CD4-positive, alpha-beta T cell treated with Interleukin-6 at 100 ng/mL for 8 hours (primary cell): ENCODE results near the gene CSRP1.
"Not testable (repeated sequence)": the region's sequence is repeated elsewhere in the genome, so short reads cannot be mapped to it uniquely, and the experiment has no call there.

Experiments used
- DNase-seq: peaks from one replicate; pipeline ENCODE4 v3.0.0-alpha.2; 2020; ENCODE audit warnings: mixed read lengths, low spot score

CSRP1 gene

DNA sequence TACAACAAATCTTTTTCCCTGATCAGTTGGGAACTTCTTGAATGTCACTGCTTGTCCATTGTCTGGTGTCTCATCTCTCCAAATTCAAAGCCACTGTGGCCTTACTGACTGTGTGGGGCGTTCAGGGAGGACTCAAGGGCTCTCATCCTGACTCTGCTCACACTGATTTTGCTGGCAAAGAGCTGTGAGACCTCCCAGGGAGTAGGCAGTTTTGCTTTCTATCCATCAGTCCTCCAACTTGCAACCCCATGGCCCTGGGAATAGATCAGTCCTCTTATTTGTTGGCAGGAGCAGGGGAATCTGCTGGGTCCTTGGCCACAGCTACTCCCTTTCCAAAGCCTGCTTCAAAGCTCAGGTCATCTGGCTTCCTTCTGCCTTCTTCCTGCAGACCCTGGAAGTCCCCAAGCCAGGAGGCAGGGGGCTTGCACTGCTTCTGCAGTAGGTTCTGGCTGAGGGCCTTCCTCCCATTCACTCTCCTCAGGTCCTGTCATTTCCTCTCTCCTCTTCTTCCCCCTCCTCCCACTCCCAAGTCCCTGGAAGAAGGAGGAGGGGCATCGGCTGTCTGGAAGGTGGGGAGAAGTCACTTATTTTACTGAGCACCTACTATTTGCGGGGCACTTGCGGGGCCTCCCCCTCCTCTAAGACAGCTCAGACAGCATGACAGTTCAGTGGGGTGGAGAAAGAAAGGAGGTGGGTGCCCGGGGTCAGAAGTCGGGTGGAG is 31.1 kb upstream of the CSRP1 start:
- no peak for DNase-seq

DNA sequence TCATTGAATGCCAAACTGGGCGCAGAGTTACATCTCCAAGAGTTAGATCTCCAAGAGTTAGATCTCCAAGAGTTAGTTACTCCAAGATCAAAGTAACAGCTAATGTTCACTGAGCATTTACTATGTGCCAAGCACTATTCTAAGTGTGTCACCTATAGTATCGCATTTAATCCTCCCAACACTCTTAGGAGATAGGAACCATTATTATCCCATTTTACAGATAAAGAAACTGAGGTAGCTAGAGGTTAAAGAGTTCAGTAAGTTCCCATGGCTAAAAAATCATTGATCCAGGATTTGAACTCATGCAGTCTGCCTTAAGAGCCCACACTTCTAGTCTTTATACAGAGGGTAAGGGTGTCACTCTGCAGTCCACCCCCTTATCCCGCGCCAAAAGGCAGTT is 30.5 kb upstream of the CSRP1 start:
- DNase-seq: no peak

DNA sequence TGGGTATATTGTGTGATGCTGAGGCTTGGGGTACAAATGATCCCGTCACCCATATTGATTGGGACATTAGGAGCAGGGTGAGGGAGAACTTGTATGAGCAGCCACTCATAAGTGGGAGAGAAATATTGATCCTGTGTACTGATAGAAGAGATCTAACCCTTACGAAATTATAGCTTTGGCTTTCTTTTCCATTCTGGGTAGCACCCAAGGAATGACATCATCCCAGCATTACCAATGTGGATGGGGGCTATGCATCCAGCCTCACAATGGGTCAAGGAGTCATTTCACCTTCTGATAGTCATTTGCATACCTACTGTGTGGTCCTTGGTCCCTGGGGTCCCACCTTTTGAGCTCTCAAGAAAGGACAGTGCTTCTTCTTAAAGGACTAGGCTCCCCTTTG is 30.1 kb upstream of the CSRP1 start:
- DNase-seq: no peak

DNA sequence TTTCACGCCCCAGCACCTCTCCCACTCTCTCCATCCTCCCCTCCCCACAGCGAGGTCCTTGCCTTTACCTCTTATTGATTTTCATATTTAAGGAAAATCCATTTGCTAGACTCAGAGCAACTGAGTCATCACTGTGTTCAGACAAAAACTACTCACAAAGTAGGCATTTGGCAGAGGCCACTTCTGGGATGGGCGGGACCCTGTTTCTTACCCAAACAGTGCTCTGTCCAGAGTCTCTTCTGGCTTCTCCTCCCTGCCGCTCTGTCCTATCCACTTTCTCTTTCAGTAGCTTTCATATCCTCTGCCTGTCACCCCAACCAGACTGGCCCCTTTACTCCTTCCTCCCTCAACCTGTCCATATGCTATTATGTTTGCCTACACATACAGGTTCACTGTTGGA is 29.6 kb upstream of the CSRP1 start:
- no peak for DNase-seq

DNA sequence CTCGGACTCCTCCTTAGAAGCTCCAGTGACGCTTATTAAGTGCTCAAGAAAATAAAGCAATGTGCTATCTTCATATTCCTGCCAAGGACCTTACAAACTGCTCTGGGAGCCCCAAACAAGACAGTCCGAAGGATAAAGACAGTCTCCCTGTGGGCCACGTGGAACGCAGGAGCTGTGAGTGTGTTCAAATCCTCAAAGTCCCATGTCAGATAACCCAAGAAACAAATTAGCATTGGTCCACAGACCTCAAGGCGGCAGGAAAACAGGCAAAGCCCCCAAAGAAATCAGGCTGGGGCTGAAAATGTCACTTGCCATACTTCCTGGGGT is 29.0 kb upstream of the CSRP1 start:
- no peak for DNase-seq

DNA sequence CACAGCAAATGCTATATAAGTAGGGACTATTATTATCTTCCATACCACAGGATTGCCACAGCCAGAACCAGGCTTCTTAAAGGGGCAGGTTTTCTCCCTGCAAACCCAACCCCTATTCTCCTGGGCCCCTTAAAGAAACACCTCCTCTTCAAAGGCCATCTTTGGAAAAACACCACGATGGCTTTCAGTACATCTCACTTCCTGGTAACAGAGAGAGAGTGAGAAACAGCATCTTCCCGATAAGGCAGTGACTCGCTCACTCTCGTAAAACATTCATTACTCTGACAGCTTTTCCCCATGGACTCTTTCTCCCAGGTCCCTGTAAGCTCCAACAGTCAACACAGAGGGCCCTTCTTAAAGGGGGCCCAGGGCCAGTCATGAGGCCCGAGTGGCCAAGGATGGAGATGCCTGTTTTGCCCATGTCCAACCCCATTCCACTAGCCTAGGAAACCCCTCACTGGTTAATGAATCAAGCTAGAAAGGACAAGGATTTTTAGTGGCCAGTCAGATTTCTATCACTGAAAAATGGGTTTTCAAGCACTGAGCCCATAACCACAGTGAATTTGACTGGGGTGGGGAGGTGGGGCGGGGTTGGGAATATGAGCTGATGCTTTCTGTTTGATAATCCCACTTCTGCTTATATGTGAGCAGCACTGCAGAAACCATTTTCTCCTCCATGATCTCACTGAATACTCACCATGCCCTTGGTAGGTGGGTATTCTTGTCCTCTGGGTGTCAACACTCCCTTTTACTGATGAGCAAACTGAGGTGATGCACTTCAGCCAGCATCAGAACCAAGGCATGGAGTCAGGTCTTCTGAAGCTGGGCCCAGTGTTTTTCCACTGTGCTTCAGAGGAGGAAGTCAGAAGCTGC is 28.4 kb upstream of the CSRP1 start:
- DNase-seq: no peak

DNA sequence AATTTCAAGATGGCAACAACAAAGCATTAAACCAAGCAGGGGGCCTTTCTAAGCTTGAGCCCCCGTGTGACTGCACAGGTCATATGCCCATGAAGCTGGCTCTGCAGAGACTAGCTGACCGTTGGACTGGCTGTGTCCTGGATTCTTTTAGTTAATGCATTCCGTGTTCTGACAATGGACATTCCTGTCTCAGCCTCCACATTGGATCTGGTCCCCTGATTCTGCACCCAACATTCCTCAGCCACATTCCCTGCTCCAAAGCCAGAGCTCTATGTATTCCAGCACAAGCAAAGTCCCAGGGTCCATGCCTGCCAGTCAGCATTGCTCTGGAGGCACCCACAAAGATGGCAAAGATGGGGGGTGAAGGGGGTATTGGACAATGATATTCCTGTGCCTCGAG is 26.9 kb upstream of the CSRP1 start:
- no peak for DNase-seq

DNA sequence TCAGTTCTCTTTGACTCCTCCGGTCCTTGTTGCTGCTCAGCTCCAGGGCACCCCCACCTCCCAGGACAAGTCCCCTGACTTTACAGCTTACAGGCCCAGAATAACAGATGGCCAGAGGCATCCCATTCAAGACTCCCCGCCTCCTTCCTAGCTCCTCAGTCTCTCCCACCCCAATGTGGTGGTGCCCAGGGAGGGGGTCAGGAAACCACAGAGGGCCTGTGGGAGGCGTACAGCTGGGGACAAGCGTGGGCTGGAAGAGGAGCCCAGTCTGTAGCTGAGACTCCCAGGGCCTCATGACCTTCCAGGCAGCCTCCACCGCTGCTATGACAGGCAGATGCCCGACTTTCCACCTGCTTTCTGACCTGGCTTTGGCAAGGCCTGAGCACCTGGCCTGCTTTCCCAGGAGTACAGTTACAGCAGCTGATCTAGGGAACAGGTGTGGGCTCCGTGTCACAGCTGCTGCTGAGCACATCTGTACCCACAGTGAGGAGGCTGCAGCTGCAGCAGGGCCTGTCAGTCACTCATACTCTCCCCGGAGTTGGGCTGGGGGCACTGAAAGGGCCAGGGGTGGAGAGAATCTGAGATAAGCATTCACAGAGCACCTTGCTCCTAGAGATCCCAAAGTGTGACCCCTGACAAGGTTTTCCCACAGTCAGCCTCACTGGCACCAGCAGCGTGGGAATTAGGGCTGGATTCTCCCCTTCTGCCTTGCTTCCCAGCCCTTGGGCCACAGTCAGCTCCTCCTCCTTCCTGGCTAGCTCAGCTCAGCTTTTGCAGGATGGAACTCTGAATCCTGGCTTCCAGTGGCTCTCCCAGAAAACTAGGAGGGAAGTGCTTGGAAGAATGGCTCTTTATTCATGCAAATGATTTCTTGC is 24.9 kb upstream of the CSRP1 start:
- no peak for DNase-seq

DNA sequence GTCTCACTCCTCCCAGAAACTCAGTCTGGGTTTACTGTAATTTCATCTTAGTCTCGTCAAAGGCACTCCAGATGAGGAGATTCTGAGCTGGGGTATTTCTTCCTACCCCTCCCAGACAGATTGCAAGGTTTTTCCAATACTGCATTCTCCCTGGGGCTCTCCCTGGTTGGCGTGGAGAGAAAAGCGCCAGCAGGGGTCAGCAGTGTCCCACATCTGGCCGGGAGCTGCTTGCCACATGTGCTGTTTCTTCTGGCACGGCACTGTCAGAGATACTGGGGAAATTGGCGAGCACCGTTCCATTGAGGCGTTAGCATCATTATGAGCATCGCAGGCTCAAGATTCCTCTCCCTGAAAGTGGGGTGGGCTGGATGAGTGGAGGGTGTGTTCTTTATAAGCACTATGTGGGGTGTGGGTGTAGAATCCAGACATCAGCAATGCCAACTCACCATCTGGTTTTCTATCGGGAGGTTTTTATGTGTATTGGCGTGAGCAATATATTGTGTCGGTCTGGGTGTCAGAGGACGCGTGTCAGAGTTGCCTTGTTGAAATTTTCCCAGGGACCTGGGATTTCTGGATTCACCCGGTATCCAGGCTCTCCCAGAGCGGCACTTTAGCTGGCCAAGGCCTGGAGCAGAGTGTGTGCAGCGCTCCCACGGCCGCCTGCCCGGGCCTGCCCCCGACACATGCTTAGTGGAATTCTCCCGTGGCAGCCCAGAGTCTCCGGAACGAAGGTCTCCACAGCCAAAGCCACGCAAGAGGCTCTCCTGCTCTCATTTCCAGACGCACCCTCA is 24.0 kb upstream of the CSRP1 start:
- DNase-seq: no peak

DNA sequence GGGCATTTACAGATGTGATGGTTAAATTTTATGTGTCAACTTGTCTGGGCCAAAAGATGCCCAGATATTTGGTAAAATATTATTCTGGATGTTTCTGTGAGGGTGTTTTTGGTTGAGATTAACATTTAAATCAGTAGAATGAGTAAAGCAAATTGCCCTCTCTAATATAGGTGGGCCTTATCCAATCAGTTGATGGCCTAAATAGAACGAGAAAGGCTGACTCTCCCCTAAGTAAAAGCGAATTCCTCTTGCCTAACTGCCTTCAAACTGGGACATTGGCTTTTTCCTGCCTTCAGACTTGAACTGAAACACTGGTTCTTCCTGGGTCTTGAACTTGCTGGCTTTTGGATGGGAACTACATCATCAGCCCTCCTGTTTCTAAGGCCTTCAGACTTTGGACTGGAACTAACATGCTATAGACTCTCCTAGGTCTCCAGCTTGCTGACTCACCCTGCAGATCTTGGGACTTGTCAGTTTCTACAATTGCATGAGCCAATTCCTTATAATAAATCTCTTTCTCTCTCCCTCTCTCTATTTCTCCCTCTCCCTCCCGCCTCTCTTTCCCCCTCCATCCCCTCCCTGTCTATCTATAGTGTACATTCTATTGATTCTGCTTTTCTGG is 21.8 kb upstream of the CSRP1 start:
- no peak for DNase-seq

DNA sequence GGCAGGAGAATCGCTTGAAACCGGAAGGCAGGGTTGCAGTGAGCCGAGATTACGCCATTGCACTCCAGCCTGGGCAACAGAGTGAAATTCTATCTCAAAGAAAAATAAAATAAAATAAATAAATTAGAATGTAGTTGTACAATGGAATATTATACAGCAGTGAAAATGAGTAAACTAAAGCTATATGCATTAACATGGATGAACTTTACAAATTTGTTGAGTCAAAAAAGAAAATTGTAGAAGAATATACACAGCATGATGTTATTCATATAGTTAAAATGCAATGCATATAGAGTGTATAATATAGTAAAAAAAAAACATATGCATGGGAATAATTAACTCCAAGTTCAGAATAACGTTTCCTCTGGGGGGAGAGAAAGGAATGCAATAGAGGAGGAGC is 21.0 kb upstream of the CSRP1 start:
- no peak for DNase-seq

DNA sequence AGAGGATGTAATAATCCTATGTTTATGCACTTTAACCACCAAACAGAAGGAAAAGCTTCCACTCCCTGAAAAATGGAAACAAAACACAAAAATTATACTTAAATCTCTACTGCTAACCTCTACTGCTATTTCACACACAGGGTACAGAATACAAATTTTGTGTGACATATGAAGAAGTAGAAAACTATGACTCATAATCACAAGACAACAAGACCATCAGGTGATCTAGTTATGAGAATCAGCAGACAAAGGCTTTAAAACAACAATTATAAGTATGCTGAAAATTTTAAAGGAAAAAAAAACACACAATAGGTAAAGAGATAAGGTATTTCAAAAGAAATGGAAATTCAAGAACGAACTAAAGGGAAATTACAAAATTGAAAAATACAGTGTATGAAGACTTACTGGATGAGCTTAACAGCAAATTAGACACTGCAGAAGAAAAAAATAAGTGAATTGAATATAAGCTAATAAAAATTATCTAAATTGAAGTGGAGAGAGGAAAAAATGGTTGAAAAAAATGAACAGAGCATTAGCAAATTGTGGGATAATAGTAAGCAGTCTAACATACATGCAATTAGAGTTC is 18.4 kb upstream of the CSRP1 start:
- no peak for DNase-seq

DNA sequence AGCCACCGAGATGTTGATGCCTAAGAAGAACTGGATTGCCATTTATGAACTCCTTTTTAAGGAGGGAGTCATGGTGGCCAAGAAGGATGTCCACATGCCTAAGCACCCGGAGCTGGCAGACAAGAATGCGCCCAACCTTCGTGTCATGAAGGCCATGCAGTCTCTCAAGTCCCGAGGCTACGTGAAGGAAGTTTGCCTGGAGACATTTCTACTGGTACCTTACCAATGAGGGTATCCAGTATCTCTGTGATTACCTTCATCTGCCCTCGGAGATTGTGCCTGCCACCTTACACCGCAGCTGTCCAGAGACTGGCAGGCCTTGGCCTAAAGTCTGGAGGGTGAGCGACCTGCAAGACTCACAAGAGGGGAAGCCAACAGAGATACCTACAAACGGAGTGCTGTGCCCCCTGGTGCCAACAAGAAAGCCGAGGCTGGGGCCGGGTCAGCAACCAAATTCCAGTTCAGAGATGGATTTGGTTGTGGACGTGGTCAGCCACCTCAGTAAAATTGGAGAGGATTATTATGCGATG is 13.2 kb upstream of the CSRP1 start:
- not testable (repeated sequence) for DNase-seq

DNA sequence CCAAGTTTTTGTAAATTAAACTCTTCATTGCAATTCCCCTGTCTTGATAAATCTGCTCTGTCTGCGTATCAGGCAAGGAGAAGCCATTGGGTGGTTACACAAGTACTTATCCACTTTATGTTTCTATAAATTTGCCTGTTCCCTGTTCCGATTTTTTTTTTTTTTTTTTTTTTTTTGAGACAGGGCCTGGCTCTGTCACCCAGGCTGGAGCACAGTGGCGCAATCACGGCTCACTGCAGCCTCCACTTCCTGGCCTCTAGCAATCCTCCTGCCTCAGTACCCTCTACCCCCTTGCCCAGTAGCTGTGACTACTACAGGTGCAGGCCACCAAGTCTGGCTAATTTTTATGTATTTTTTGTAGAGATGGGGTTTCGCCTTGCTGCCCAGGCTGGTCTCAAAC is 11.1 kb upstream of the CSRP1 start:
- DNase-seq: no peak

DNA sequence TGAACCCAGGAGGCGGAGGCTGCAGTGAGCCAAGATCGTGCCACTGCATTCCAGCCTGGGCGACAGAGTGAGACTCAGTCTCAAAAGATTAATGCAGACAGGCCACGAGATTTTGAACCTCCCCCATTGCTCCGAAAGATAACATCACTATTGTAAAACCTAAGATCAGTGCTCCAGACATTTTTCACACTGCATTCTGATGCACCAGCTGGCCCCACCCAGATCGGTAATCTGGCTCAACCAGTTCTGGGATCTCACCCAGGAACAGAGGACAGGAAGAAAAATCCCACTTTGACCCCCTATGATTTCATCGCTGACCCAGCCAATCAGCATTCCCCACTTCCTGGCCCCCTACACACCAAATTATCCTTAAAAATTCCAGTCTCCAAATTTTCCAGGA is 10.7 kb upstream of the CSRP1 start:
- no peak for DNase-seq

DNA sequence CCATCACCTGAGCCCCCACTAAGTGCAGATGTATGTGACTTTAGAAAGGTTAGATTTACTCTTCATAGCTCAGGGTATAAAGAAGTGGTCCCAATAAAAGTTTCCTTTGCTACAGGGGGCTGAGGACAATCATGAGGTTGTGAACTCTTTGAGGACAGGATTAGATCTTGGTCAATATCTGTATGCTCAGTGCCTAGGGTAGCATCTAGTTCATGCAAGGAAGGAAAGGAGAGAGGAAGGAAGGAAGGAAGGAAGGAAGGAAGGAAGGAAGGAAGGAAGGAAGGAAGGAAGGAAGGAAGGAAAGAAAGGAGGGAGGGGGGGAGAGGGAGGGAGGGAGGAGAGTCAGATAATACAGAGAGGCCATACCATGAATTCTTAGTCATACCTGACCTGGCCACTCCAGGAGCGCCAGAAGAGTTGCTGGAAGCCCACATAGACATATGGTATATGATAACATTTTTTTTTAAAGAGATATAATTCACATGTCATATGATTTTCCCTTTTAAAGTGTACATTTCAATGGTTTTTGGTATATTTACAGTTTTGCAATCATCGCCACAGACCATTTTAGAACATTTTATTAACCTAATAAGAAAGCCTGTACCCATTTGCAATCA is 9.7 kb upstream of the CSRP1 start:
- no peak for DNase-seq

DNA sequence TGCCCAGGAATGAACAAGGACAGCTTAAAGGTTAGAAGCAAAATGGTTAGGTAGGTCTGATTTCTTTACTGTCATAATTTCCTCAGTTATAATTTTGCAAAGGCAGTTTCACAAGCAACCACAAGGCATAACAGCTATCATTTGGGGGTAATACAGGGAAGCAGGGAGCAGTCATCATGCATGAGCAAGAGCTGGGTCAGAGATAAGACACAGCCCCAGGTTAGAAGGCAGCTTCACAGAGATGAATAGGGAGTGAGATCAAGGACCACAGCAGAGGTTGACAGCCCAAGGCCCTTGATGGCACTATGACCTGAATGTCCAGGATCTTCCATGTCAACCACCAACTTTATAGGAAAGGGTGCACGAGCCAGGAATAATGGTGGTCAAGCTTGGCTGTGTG is 9.0 kb upstream of the CSRP1 start:
- DNase-seq: no peak

DNA sequence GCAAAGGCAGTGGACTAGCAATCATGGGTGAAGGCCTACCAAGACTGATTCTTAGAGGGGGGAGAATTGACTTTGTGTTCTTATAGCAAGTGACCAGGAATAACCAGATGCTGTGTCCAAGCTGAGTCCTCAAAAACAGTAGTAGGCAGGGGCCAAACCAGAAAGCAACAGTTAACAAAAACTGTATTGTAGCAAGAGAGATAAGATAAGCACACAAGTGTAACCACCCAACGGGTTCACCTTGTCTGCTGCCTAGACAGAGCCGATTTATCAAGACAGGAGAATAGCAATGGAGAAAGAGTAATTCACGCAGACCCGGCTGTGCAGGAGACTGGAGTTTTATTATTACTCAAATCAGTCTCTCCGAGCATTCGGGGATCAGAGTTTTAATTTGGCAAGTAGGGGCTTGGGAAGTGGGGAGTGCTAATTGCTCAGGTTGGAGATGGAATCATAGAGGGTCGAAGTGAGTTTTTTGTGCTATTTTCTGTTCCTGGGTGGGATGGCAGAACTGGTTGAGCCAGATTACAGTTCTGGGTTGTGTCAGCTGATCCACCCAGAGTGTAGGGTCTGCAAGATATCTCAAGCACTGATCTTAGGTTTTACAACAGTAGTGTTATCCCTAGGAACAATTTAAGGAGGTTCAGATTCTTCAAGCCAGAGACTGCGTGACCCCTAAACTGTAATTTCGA is 8.3 kb upstream of the CSRP1 start:
- no peak for DNase-seq

DNA sequence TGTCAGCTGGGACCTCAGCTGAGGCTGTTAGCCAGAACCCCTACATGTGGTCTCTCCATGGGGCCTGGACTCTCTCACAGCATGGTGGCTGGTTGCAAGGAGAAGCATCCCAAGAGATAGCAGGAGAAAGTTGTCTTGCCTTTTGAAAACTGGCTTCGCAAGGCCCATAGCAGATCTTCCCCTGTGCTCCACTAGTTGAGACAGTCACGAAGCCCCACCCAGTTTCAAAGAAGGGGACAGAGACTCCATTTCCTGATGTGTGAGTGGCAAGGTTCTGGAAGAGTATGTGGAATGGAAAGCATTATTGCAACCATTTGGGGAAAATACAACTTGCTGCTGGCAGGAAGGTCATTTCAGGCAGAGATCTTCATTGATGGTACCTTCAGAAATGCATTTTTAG is 7.5 kb upstream of the CSRP1 start:
- no peak for DNase-seq
